Muscle of leg (tissue), 11 donors: ENCODE data around the gene ACAD8. TPM values are rescaled to one million over a fixed set of nuclear protein-coding genes. Genes with fewer than 3 reads are reported as not detected.

ENCODE experiments used
- DNase-seq: peaks from one replicate; pipeline ENCODE4 v3.0.0; 2013
- H3K27ac ChIP-seq: one replicate; pipeline ENCODE4 v1.5.1; 2013; ENCODE audit warnings: mild to moderate bottlenecking, low read length, control low read depth
- H3K27me3 ChIP-seq: one replicate; pipeline ENCODE4 v1.6.1; 2013; ENCODE audit warnings: low read length; ENCODE audit not compliant: control insufficient read depth, insufficient read depth
- H3K36me3 ChIP-seq: one replicate; pipeline ENCODE4 v1.6.1; 2013; ENCODE audit warnings: low read length; ENCODE audit not compliant: control insufficient read depth, insufficient read depth
- H3K4me1 ChIP-seq: one replicate; pipeline ENCODE4 v1.6.1; 2013; ENCODE audit warnings: low read length; ENCODE audit not compliant: control insufficient read depth, insufficient read depth
- H3K4me3 ChIP-seq: one replicate; pipeline ENCODE4 v1.5.1; 2013; ENCODE audit warnings: low read length, control low read depth
- H3K9me3 ChIP-seq: replicated peaks from 2 replicates; pipeline ENCODE4 v1.6.1; 2013; ENCODE audit warnings: low read depth, low read length; ENCODE audit not compliant: control insufficient read depth
- WGBS: methylation state at CpG from one replicate; pipeline ENCODE4 v1.1.5; 2013; ENCODE audit warnings: missing lambda C conversion rate; ENCODE audit not compliant: insufficient coverage; 5-methylcytosine and 5-hydroxymethylcytosine counted together
- polyA plus RNA-seq, 8 donors: library from polyadenylated mRNA; unstranded; fragments of 120-200 nt; gene quantifications; one replicate each; pipeline versions ENCODE4 v1.2.1 to v1.2.3, GENCODE V29; 2013; ENCODE audit warnings: inconsistent platforms in 1 of 8, low replicate concordance in 1 of 8; ENCODE audit not compliant: insufficient read length in 8 of 8, insufficient read depth in 1 of 8
- total RNA-seq: library from RNA; stranded (reverse); fragments of 120-200 nt; gene quantifications from one replicate; pipeline ENCODE4 v1.2.4, GENCODE V29; 2013

The ACAD8 gene
- total and polyA plus RNA-seq, 9 donors, result 15.0 to 24.0 (median 18.8) TPM

- peaks cover 4% of the 10 kb centered on the region for H3K4me1 ChIP-seq
- H3K27me3 ChIP-seq, result peaks cover 9% of the 10 kb centered on the region
- no peak for DNase-seq
- H3K27ac ChIP-seq, result no peak overlapping the region
- no peaks in the 10 kb centered on the region for H3K9me3 ChIP-seq
- H3K4me3 ChIP-seq, result no peak overlapping the region
- 94% methylated on average over 8 of the region's 12 CpGs for WGBS
- no peaks in the 10 kb centered on the region for H3K36me3 ChIP-seq
Observed at GRCh38 chr11:134287561-134287960, 34.2 kb downstream of the ACAD8 start.

GRCh38 chr11:134288486-134288885, 35.1 kb downstream of the ACAD8 start:
- no peak overlapping the region for H3K4me3 ChIP-seq
- no peak overlapping the region for H3K27ac ChIP-seq
- H3K4me1 ChIP-seq, result peaks cover 4% of the 10 kb centered on the region
- no peak for DNase-seq
- 94% methylated on average over 11 of the region's 13 CpGs for WGBS
- H3K36me3 ChIP-seq, result no peaks in the 10 kb centered on the region
- no peaks in the 10 kb centered on the region for H3K9me3 ChIP-seq
- peaks cover 4% of the 10 kb centered on the region for H3K27me3 ChIP-seq

- peaks cover 3% of the 10 kb centered on the region for H3K27me3 ChIP-seq
Observed at GRCh38 chr11:134289167-134289566, 35.8 kb downstream of the ACAD8 start.

GRCh38 chr11:134289789-134290188, 36.4 kb downstream of the ACAD8 start:
- peak; percentile 44 for DNase-seq
- WGBS, result 19% methylated on average over 11 of the region's 12 CpGs
- H3K36me3 ChIP-seq, result no peaks in the 10 kb centered on the region
- H3K4me3 ChIP-seq, result no peak overlapping the region
- peaks cover 3% of the 10 kb centered on the region for H3K27me3 ChIP-seq
- peaks cover 4% of the 10 kb centered on the region for H3K4me1 ChIP-seq
- no peak overlapping the region for H3K27ac ChIP-seq
- H3K9me3 ChIP-seq, result no peaks in the 10 kb centered on the region

More at GRCh38 chr11:134289167-134289566, 35.8 kb downstream of the ACAD8 start:
- no peak overlapping the region for H3K27ac ChIP-seq
- H3K4me1 ChIP-seq, result peaks cover 4% of the 10 kb centered on the region
- WGBS, result 20% methylated on average over 1 of the region's 4 CpGs
- H3K9me3 ChIP-seq, result no peaks in the 10 kb centered on the region
- DNase-seq, result no peak
- no peak overlapping the region for H3K4me3 ChIP-seq
- H3K36me3 ChIP-seq, result no peaks in the 10 kb centered on the region

- Histone ChIP-seq H3K36me3 (no peaks in the 10 kb centered on the region), H3K4me3 (no peak overlapping the region), H3K4me1 (peaks cover 4% of the 10 kb centered on the region), H3K27ac (no peak overlapping the region), H3K27me3 (peaks cover 3% of the 10 kb centered on the region), H3K9me3 (no peaks in the 10 kb centered on the region)
- DNase-seq, result no peak
- WGBS, result 90% methylated on average over 7 of the region's 7 CpGs
Observed at GRCh38 chr11:134290646-134291045, 37.3 kb downstream of the ACAD8 start.

GRCh38 chr11:134291196-134291595, 37.8 kb downstream of the ACAD8 start:
- Histone ChIP-seq H3K9me3 (no peaks in the 10 kb centered on the region), H3K4me3 (no peak overlapping the region), H3K36me3 (no peaks in the 10 kb centered on the region), H3K4me1 (peaks cover 4% of the 10 kb centered on the region), H3K27me3 (peaks cover 3% of the 10 kb centered on the region), H3K27ac (no peak overlapping the region)
- no peak for DNase-seq
- WGBS, result 96% methylated on average over 4 of the region's 6 CpGs

- H3K27ac ChIP-seq, result no peak overlapping the region
- no peaks in the 10 kb centered on the region for H3K36me3 ChIP-seq
- no peak overlapping the region for H3K4me3 ChIP-seq
- peaks cover 3% of the 10 kb centered on the region for H3K27me3 ChIP-seq
- peaks cover 4% of the 10 kb centered on the region for H3K4me1 ChIP-seq
- no peak for DNase-seq
- WGBS, result 83% methylated on average over 14 of the region's 15 CpGs
- no peaks in the 10 kb centered on the region for H3K9me3 ChIP-seq
Observed at GRCh38 chr11:134292661-134293060, 39.3 kb downstream of the ACAD8 start.

GRCh38 chr11:134293119-134294113, 40.0 kb downstream of the ACAD8 start:
- H3K4me3 ChIP-seq, result no peak overlapping the region
- peaks cover 3% of the 10 kb centered on the region for H3K27me3 ChIP-seq
- no peak overlapping the region for H3K27ac ChIP-seq
- DNase-seq, result no peak
- no peaks in the 10 kb centered on the region for H3K36me3 ChIP-seq
- WGBS, result 75% methylated on average over 13 of the region's 20 CpGs
- peaks cover 4% of the 10 kb centered on the region for H3K4me1 ChIP-seq
- no peaks in the 10 kb centered on the region for H3K9me3 ChIP-seq

GRCh38 chr11:134294664-134295063, 41.3 kb downstream of the ACAD8 start:
- H3K36me3 ChIP-seq, result no peaks in the 10 kb centered on the region
- peaks cover 4% of the 10 kb centered on the region for H3K4me1 ChIP-seq
- no peak for DNase-seq
- WGBS, result 61% methylated on average over 6 of the region's 9 CpGs
- no peak overlapping the region for H3K4me3 ChIP-seq
- H3K27ac ChIP-seq, result no peak overlapping the region
- H3K27me3 ChIP-seq, result peaks cover 4% of the 10 kb centered on the region
- no peaks in the 10 kb centered on the region for H3K9me3 ChIP-seq

GRCh38 chr11:134312223-134312622, 58.9 kb downstream of the ACAD8 start:
- peaks cover 3% of the 10 kb centered on the region for H3K9me3 ChIP-seq
- no peak for DNase-seq
- 80% methylated on average over 9 of the region's 12 CpGs for WGBS

More at GRCh38 chr11:134312223-134312622, 58.9 kb downstream of the ACAD8 start:
- H3K27ac ChIP-seq, result no peak overlapping the region
- H3K4me1 ChIP-seq, result no peaks in the 10 kb centered on the region
- H3K27me3 ChIP-seq, result peaks cover 7% of the 10 kb centered on the region
- H3K4me3 ChIP-seq, result no peak overlapping the region
- no peaks in the 10 kb centered on the region for H3K36me3 ChIP-seq
